Stimulated activated CD8-positive, alpha-beta memory T cell treated with anti-CD3 and anti-CD28 coated beads, Interleukin-4, amount 100 ng/mL, for 4 hours (primary cell): Measurements from ENCODE around the gene EEF1G.

ENCODE experiments used
- DNase-seq, 2 donors: peaks; one replicate each; pipeline ENCODE4 v3.0.0-alpha.2; 2020; ENCODE audit warnings: low read depth in 2 of 2, low spot score in 1 of 2

Gene EEF1G

DNA sequence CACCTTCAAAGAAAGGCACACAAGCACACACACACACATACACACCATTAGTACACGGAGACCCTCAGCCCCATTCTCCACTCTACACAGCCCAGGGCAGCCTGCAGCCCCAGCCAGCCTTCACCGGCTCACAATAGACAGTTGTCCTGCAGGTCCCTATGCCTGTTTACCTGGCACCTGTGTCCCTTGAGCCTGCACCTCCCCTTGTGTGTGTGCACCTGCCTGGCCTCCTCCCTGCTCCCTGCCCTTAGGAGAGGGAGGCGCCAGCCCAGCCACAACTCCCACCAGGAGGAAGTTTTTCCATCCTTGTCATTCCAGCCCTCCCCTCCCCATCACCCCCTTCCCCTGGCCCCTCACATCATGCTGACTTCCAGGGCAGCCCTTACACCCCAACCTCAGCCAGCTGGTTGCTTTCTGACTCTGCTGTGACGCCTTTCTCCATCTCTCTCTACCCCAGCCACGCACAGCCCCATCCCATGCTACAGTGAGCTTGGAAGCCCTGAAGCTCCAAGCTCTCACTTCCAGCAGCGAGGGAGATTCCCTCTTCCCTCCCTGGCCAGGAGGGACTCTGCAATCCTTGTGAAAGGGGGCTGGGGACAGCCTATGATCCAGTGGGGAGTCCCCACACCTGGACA is 31.5 kb downstream of the EEF1G start:
- DNase-seq = no peak

DNA sequence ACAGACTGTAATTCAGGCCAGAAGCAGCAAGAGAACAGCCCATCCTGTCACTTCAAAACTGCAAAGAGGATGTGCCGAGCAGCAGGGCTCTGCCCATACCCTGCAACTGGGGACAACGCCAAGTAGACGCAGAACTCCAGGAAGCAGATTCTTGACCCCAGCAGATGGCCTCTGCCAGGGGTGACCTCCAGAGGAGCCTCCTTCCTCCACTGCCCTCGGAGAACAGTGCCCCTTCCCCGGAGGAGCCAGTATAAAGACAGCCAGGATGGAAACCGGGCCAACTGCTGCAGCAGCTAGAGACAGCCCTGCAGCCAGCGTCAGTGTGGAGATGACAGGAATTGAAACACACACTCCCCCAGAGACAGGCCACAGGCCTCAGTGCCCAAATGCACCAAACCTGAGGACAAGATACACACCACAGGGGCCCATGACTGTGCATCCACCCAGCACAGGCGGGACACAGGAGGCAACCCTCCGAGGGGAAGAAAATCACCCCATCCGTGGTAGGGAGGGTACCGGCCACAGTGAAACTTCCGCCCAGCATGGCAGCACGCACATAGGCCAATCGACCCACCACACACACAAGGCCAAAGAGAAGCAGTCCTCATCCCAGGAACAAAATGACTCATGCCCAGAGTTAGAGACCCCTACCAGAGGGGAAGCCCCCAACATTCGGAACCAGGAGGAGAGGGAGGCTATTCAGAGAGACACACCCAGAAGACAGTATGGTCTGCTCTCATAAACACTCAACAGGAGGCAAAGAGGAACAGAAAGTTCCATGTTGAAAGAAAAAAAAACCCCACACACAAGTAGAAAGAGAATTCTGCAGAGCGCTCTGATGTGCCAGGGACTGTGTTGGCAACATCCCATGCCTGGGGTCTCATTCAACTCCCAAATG is 32.6 kb downstream of the EEF1G start:
- no peak for DNase-seq

GRCh38 chr11:62539238-62539925 is 34.3 kb downstream of the EEF1G start:
- no peak for DNase-seq

DNA sequence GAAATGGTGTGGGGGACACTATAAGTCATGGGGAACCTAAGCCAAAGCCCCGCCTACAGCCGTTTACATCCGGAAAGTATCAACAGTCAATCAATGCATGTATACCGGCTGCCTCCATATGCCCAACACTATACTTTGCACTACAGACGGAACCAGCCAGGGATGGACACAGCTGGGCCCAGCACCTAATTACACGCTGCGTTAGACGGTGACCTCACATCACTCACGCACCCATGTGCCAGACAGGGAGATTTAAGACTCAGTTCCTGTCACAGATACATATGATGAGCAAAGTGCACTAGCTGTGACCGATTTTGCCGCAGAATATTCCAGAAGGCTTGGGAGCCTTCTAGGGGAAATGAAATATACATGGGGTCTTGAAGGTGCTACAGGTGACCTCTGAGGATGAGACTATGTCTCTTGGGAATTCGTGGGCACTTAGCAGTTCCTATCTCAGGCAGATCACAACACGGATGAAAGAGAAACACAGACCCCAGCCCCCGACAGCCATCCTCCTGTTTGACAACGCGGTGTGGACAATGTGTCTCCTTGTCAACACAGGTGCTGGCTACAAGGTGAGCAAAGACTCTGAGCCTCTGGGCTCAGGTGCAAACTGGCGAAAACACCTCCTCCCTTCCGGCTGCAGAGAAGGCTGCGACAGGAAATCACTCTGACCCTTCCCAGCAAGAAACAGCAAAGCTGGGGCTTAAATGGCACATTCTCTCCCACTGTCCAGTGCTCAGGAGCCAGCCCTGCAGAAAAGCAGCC is 35.0 kb downstream of the EEF1G start:
- no peak for DNase-seq

- no peak for DNase-seq
These were observed 37.3 kb downstream of the EEF1G start for GRCh38 chr11:62536301-62536957.

- no peak for DNase-seq
These were observed 37.9 kb downstream of the EEF1G start for GRCh38 chr11:62535802-62536201.

GRCh38 chr11:62534779-62535545 is 38.7 kb downstream of the EEF1G start:
- DNase-seq = no peak

DNA sequence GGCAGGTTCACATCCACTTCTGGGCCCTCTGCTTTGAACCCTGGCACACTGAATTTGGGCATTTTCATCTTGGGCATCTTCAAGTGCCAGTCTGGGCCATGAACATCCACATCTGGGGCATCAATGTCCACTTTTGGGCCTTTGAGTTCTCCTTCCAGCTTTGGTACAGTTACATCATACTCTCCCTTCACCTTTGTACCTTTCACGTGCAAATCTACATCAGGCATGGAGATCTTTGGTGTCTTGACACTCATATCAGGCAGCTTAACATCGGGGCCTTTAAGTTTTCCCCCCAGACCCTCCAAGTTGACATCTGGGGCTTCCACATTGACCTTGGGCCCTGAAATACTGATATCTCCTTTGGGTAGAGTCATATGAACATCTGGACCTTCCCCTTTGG is 41.6 kb downstream of the EEF1G start:
- no peak for DNase-seq

DNA sequence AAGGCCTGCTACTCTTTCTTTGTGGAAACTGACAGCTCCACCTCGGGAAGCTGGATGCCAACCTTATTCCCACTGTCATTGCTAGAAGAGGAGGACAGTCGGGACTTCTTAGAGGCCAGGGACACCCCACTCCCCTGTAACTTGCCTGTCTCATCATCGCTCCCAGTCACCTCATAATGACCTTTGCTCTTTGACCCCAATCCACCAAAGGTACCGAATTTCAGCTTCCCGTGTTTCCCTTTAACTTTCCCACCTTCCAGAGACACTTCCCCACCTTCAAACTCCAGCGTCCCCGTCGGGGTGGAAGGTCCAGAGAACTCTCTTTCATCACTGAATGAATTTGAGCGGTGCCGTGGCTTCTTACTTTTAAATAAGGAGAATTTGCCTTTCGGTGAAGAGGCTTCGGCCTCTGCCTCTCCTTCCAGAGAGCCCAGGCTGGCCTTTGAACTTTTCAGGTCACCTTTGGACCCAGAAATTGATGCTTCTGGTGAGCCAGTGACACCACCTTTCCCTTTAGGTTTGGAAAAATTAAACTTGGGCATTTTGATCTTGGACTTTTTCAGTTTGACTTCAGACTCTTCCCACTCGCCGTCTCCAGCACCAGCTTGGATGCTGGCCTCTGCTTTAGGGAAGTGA is 56.8 kb downstream of the EEF1G start:
- DNase-seq = no peak

DNA sequence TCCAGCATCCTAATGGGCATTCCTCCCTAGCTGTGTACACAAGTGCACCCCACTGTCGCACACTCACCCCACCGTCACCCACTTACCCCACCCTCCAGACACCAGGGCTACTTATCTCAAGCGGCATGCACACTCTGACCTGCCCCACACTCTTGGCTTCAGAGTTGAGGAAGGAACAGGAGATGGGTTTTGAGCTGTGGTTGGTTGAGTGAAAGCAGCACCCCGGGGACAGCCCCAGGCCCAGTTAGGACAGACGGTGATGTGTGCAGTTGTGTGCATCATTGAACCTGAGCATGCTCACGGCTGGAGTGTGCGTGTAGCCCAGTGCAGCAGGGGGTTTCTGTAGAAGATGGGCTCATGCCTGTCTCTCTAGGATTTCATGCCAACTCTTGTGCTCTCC is 59.5 kb downstream of the EEF1G start:
- no peak for DNase-seq

DNA sequence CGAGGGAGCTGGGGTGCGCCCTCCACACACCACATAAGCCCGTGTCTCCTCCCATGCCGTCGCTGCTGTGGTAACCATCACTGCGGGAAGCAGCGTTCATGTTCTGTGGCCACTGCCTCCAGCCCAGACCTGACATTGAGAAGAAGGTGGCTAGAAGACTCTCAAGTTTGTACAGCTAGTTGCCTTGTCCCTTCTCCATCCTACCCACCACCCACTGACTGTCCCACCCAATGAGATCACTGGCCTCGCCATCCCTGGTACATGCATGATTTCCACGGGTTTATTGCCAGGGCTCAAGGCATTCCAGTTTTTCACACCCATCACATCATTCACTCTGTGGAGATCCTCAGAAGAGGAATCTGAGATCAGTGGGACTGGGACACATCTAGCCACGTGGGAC is 60.1 kb downstream of the EEF1G start:
- DNase-seq = no peak

DNA sequence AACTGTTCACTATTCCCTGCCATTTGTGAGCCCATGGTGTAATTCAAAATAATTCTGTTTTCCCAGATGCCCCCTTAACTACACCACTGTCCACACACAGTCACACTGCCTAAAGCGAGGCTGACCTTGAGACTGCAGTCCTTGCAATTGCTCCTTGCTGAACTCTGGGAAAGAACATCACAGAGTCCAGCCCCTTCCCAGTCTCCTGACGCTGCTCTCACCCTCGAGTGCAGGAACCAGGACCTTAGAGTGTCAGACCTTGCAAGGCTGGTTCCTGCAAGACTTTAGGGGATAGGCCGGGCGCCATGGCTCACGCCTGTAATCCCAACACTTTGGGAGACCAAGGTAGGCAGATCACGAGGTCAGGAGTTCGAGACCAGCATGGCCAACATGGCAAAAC is 60.7 kb downstream of the EEF1G start:
- no peak for DNase-seq
